Nephron (organoid): ENCODE measurements around the gene FKBP5.

ENCODE experiments used
- H3K27ac Mint-ChIP-seq, 3 experiments: 2 replicates each; pipeline ENCODE4 v1.8.0; 2020; ENCODE audit warnings: mixed read lengths in 3 of 3, mild to moderate bottlenecking in 2 of 3, moderate library complexity in 1 of 3
- H3K27me3 Mint-ChIP-seq: 2 replicates; pipeline ENCODE4 v1.8.0; 2021; ENCODE audit warnings: low read depth, mild to moderate bottlenecking, moderate library complexity, mixed read lengths
- H3K36me3 Mint-ChIP-seq: 2 replicates; pipeline ENCODE4 v1.8.0; 2020; ENCODE audit warnings: low read depth, mixed read lengths
- H3K4me1 Mint-ChIP-seq: 2 replicates; pipeline ENCODE4 v1.8.0; 2020; ENCODE audit warnings: mixed read lengths
- H3K4me3 Mint-ChIP-seq, 3 experiments: 2 replicates each; pipeline ENCODE4 v1.8.0; 2020; ENCODE audit warnings: mild to moderate bottlenecking in 3 of 3, mixed read lengths in 3 of 3, moderate library complexity in 2 of 3
- H3K9me3 Mint-ChIP-seq: 2 replicates; pipeline ENCODE4 v1.8.0; 2020; ENCODE audit warnings: mixed read lengths
- TF ChIP-seq, protein P1 (sequence below), 3 experiments: fragments of 200-600 bp; sonication (generic); IDR thresholded peaks; one replicate each; pipeline ENCODE4 v1.5.0; 2021; ENCODE audit warnings: antibody characterized with exemption in 3 of 3; ENCODE audit not compliant: unreplicated experiment in 3 of 3

FKBP5 gene

DNA sequence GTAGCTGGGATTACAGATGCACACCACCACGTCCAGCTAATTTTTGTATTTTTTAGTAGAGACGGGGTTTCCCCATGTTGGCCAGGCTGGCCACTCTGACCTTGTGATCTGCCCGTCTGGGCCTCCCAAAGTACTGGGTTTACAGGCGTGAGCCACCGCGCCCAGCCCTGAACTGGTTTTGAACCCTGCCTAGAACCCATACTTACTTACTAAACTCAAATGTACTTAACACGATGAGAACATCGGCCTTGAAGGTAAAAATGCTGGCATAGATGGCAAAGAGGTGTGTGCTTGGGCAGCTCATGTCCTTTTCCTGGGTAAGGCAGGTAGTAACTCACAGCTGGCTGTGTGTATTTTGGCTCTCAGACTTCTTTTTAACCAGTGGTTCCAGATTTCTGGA is 44.9 kb upstream of the FKBP5 start:
- Mint-ChIP-seq H3K9me3 (no peaks in the 10 kb centered on the region), H3K4me1 (peaks cover 32% of the 10 kb centered on the region), H3K27ac (peak overlapping the region; percentile 37 to 81 (median 59)), H3K27me3 (peaks cover 3% of the 10 kb centered on the region), H3K4me3 (peak overlapping the region in 1 of 3 experiments; percentile 34), H3K36me3 (no peaks in the 10 kb centered on the region)
- TF ChIP-seq, protein P1, sequence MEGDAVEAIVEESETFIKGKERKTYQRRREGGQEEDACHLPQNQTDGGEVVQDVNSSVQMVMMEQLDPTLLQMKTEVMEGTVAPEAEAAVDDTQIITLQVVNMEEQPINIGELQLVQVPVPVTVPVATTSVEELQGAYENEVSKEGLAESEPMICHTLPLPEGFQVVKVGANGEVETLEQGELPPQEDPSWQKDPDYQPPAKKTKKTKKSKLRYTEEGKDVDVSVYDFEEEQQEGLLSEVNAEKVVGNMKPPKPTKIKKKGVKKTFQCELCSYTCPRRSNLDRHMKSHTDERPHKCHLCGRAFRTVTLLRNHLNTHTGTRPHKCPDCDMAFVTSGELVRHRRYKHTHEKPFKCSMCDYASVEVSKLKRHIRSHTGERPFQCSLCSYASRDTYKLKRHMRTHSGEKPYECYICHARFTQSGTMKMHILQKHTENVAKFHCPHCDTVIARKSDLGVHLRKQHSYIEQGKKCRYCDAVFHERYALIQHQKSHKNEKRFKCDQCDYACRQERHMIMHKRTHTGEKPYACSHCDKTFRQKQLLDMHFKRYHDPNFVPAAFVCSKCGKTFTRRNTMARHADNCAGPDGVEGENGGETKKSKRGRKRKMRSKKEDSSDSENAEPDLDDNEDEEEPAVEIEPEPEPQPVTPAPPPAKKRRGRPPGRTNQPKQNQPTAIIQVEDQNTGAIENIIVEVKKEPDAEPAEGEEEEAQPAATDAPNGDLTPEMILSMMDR (IDR thresholded peaks at IDR 0.05; ENCODE audit: unreplicated experiment in 3 of 3), result no peak

DNA sequence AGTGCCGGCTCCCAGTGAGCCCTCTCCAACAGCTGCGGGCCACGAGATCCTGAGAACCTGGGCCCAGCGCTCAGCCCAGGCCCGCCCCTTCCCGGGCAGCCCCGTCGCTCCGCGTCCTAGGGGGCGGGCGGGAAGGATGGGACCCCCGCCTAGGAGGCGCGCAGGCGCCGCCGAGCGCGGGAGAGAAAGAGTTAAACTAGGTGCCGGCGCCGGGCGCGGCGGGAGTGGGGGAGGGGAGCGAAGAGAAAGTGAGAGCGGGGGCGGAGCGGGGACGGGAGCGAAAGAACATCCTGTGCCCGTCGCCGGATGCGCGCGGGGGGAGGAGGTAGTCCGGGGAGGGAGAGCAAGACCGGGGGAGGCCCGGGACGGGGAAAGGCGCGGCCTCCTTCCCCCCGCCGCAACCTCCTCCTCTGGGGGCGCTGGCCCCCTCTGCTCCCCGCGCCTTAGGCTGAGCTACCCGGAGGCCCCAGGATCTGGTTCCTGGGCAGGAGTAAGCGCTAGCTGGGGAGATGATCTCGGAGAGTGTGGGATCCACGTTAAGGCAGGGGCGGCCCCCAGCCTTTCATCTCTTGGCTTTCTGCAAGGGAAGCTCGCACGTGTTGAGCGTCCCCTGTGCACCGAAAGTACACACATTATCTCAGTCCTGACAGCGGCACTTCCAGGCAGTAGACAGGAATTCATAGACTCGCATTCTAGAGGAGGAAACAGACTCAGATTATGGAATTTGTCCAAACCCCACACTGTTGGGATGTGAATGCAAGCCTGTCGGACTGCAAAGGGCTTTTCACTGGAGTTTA is 43.2 kb upstream of the FKBP5 start:
- TF ChIP-seq, protein P1 (IDR thresholded peaks at IDR 0.05; ENCODE audit: unreplicated experiment in 3 of 3), result peak in 1 of 3 experiments; percentile 18
- Mint-ChIP-seq H3K27me3 (peaks cover 3% of the 10 kb centered on the region), H3K36me3 (no peaks in the 10 kb centered on the region), H3K9me3 (no peaks in the 10 kb centered on the region), H3K27ac (peak overlapping the region; percentile 98 to 99 (median 99)), H3K4me1 (peaks cover 29% of the 10 kb centered on the region), H3K4me3 (peak overlapping the region; percentile 88 to 91 (median 91))

DNA sequence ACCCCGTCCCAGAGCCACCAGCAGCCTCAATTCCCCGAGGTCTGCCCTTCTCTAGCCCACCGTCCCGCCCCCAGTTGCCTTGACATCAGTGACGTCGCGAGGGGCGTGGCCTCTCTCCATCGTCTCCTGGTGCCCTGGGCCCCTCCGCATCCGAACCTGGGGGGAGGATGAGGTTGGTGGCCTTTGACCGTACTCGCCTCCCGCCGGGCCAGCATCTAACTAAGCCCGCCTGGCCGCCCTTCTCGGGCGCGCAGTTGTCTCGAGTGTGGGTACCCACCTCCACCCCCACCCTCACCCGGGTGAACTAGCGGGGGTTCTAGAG is 42.7 kb upstream of the FKBP5 start:
- no peaks in the 10 kb centered on the region for H3K36me3 Mint-ChIP-seq
- peaks cover 3% of the 10 kb centered on the region for H3K27me3 Mint-ChIP-seq
- H3K9me3 Mint-ChIP-seq, result no peaks in the 10 kb centered on the region
- H3K4me1 Mint-ChIP-seq, result peaks cover 35% of the 10 kb centered on the region
- peak overlapping the region; percentile 88 to 91 (median 91) for H3K4me3 Mint-ChIP-seq
- H3K27ac Mint-ChIP-seq, result peak overlapping the region; percentile 98 to 99 (median 99)
- TF ChIP-seq, protein P1 (IDR thresholded peaks at IDR 0.05; ENCODE audit: unreplicated experiment in 3 of 3), result no peak

DNA sequence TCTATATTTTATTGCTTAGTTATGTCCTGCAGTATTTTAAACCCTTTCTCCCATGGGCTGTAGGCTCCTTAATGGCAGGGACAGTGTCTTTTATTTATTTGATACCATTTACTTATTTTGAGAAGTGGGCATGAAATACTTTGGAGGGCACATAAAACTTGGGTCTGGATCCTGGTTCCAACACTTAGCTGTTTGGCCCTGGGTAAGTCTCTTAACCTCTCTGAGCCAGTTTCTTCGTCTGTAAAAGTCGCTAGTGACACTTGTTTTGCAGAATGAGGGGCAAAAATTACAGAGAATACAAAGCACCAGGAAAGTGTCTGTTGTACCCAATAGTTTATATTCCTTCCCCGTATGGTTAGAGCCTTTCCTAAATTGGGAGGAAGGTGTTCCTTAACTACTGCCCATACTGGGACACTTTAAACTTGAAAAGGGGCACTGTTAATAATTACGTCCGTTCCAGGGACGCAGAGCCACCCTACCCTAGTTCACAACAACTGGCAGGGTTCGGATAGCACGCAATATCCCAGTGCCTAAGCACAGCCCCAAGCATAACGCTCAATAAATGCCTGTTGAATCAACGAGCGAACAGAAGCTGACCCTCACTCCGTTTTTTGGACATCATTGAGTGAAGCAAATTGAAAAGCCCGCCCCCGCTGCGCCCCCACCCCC is 42.2 kb upstream of the FKBP5 start:
- H3K4me1 Mint-ChIP-seq, result peaks cover 40% of the 10 kb centered on the region
- H3K36me3 Mint-ChIP-seq, result no peaks in the 10 kb centered on the region
- TF ChIP-seq, protein P1 (IDR thresholded peaks at IDR 0.05; ENCODE audit: unreplicated experiment in 3 of 3), result no peak
- H3K27ac Mint-ChIP-seq, result peak overlapping the region; percentile 98 to 99 (median 99)
- no peaks in the 10 kb centered on the region for H3K27me3 Mint-ChIP-seq
- no peaks in the 10 kb centered on the region for H3K9me3 Mint-ChIP-seq
- peak overlapping the region; percentile 88 to 91 (median 91) for H3K4me3 Mint-ChIP-seq

DNA sequence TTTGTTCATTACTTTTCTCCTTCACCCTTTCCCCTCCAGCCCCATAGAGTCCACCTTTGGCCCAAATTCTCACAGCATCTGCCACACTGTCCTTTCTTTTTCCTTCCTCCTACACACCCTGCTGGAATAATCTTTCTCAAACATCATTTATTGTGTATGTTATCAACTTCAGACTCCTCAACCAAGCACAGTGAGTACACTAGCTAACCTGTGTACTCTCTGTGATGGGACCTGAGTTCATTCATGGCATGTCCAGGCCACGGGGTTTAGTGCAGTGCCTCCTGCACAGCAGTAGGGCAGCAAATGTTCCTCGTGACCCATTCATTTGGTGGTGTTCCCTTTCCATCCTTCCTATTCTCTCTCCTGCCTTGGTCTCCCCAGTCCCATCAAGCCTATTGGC is 41.0 kb upstream of the FKBP5 start:
- peak overlapping the region; percentile 66 to 75 (median 73) for H3K4me3 Mint-ChIP-seq
- peak overlapping the region; percentile 61 to 87 (median 65) for H3K27ac Mint-ChIP-seq

More for the DNA sequence above, 41.0 kb upstream of the FKBP5 start:
- peaks cover 52% of the 10 kb centered on the region for H3K4me1 Mint-ChIP-seq
- TF ChIP-seq, protein P1 (IDR thresholded peaks at IDR 0.05; ENCODE audit: unreplicated experiment in 3 of 3), result no peak
- no peaks in the 10 kb centered on the region for H3K36me3 Mint-ChIP-seq
- no peaks in the 10 kb centered on the region for H3K9me3 Mint-ChIP-seq
- no peaks in the 10 kb centered on the region for H3K27me3 Mint-ChIP-seq
